ENCODE measurements around the gene DPH1.
"Not testable (repeated sequence)": the region's sequence is repeated elsewhere in the genome, so short reads cannot be mapped to it uniquely, and the experiment has no call there.

The DPH1 gene

GRCh38 chr17:2029911-2030778 lies at the start of gene DPH1:
Gene DPH1 (plus strand): TSS chr17:2030153. CDS start chr17:2030170, 17 bp downstream.
- DNase-seq: peak; percentile 47 to 57

GRCh38 chr17:1980665-1981250 lies 49.2 kb upstream of the DPH1 start:
- no peak for DNase-seq

- not testable (repeated sequence) for DNase-seq
These were observed 47.1 kb upstream of the DPH1 start for GRCh38 chr17:1982793-1983366.

GRCh38 chr17:1985093-1985492 lies 44.9 kb upstream of the DPH1 start:
- DNase-seq: no peak

- DNase-seq: no peak
These were observed 44.3 kb upstream of the DPH1 start for GRCh38 chr17:1985686-1986085.

- no peak for DNase-seq
These were observed 43.0 kb upstream of the DPH1 start for GRCh38 chr17:1986783-1987451.

- no peak for DNase-seq
These were observed 40.8 kb upstream of the DPH1 start for GRCh38 chr17:1989135-1989534.

- no peak for DNase-seq
These were observed 37.4 kb upstream of the DPH1 start for GRCh38 chr17:1992541-1992940.

- no peak for DNase-seq
These were observed 35.2 kb upstream of the DPH1 start for GRCh38 chr17:1994707-1995106.

GRCh38 chr17:1995321-1995892 lies 34.5 kb upstream of the DPH1 start:
- DNase-seq: no peak

- DNase-seq: no peak
These were observed 33.8 kb upstream of the DPH1 start for GRCh38 chr17:1995907-1996799.

- no peak for DNase-seq
These were observed 33.1 kb upstream of the DPH1 start for GRCh38 chr17:1996800-1997288.

- DNase-seq: no peak
These were observed 32.5 kb upstream of the DPH1 start for GRCh38 chr17:1997289-1997926.

- no peak for DNase-seq
These were observed 31.8 kb upstream of the DPH1 start for GRCh38 chr17:1997927-1998742.

GRCh38 chr17:1999557-2000251 lies 30.2 kb upstream of the DPH1 start:
- DNase-seq: no peak

- no peak for DNase-seq
These were observed 27.1 kb upstream of the DPH1 start for GRCh38 chr17:2002767-2003329.

- DNase-seq: no peak
These were observed 26.4 kb upstream of the DPH1 start for GRCh38 chr17:2003525-2003924.

- DNase-seq: no peak
These were observed 25.5 kb upstream of the DPH1 start for GRCh38 chr17:2004435-2004952.
